Hematopoietic multipotent progenitor cell (in vitro differentiated cells): ENCODE results near the gene BHLHA9. TPM values are rescaled to one million over a fixed set of nuclear protein-coding genes. Genes with fewer than 3 reads are reported as not detected.
A peak's percentile ranks its signal among the peaks of the same experiment; 100 is the strongest.
"Not testable (repeated sequence)": the region's sequence is repeated elsewhere in the genome, so short reads cannot be mapped to it uniquely, and the experiment has no call there.

Experiments used
- DNase-seq, 3 donors: peaks; one replicate each; pipeline ENCODE4 v3.0.0-alpha.2; 2011 to 2015; ENCODE audit warnings: low read depth in 2 of 3, low spot score in 2 of 3
- total RNA-seq: library from RNA; depleted of rRNA; stranded (reverse); fragments of >200 nt; gene quantifications from one replicate; pipeline ENCODE4 v1.2.3, GENCODE V29; 2012

Gene BHLHA9
- total RNA-seq, 1 donor: not detected

DNA sequence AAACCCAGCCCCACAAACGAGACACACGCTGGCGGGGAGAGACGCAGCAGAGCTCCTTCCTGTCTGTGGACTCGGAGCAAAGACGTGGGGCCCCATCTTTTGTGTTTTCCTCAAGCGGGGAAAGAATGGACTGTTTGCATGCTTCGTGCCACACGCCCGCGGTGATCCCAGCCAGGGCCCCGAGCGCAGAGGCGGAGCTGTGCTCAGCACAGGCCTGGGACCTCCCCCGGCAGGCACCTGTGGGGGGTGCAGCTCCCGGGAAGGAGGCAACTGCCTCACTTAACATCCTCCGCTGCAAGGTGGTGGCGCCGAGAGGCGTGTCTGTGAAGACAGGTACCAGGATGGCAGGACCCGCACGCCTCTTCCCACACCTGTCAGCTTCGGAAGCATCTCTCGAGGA, 28.4 kb downstream of the BHLHA9 start:
- no peak for DNase-seq

- no peak for DNase-seq
Observed at GRCh38 chr17:1299552-1300370, 29.5 kb downstream of the BHLHA9 start.

DNA sequence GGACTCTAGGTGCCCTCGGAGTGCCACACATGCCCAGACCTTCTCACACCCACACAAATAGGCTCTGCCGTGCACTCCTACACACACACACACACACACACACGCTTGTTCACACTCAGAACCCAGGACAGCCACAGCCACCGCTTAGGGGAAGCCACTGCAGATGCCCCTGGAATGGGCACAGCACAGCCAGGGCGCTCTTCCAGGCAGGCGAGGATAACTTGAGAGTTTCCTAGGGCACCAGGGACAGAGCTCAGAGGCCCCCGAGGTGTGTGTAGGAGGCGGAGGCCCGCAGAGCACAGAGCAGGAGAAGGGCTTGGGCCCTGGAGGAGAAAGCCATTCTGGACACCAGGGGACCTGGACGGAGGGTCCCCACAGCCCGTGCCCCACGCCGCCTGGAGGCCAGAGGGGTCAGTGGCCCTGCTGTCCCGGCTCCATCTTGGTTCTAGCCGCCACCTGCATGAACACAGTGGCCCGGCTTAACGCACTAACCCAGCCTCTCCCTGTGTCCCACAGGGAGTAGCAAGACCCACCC, 30.2 kb downstream of the BHLHA9 start:
- DNase-seq: no peak

GRCh38 chr17:1301546-1301945, 31.3 kb downstream of the BHLHA9 start:
- DNase-seq: no peak

DNA sequence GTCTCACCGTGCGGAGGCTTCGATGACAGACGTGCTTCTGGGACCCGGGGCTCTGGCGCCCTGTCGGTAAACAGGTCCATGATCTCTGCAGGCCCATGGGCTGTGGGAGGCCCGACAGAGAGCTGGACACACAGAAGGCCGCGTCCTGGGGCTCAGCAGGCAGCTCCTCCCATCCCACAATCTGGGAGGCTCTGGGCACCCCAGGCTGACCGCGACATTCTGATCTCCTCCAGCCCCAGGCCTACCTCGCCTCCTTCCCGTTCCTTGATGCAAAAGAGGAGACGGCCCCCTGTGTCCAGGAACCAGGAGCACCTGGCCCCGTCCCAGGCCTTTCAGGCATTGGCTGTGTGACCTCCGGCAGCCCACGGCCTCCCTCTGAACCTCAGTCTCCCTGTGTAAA, 32.5 kb downstream of the BHLHA9 start:
- DNase-seq: no peak

- DNase-seq: no peak
Observed at GRCh38 chr17:1304522-1304921, 34.3 kb downstream of the BHLHA9 start.

DNA sequence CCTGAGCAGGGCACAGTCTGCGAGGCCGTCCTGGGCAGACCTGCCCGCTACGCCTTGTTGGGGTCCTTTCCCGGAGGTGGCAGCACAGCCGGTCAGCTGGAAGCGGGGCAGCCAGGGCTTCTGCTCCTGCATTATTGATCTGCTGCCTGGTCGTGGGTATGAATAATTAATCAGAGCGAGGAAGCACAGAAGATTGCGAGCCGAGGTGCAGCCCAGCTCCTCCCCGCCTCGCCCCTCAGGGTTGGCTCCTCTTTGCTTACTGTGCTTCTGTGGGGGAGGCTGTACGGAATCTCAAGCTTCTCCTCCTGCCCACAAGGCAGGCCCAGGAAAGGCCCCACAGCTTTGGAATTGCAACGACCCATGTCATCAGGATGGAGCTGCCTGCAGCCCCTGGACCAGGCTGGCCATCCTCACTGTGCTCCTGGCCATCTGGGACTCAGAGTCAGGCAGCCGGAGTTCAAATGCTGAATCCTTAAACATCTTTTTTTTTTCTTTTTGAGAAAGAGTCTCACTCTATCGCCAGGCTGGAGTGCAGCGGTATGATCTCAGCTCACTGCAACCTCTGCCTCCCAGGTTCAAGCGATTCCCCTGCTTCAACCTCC, 34.8 kb downstream of the BHLHA9 start:
- no peak for DNase-seq

DNA sequence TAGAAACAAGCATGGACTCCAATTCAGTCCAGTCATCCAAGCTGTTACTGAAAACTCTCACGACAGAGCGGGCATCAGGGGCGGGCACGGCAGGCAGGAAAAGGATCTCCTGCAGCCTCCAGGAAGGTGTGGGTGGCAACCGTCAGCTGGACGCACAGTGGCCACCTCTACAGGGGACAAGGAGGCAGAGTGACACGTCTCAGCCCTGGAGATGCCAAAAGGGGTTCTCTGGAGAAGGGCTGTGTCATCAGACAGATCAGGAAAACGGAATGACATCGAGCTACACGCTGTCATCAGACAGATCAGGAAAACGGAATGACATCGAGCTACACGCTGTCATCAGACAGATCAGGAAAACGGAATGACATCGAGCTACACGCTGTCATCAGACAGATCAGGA, 37.6 kb downstream of the BHLHA9 start:
- not testable (repeated sequence) for DNase-seq

DNA sequence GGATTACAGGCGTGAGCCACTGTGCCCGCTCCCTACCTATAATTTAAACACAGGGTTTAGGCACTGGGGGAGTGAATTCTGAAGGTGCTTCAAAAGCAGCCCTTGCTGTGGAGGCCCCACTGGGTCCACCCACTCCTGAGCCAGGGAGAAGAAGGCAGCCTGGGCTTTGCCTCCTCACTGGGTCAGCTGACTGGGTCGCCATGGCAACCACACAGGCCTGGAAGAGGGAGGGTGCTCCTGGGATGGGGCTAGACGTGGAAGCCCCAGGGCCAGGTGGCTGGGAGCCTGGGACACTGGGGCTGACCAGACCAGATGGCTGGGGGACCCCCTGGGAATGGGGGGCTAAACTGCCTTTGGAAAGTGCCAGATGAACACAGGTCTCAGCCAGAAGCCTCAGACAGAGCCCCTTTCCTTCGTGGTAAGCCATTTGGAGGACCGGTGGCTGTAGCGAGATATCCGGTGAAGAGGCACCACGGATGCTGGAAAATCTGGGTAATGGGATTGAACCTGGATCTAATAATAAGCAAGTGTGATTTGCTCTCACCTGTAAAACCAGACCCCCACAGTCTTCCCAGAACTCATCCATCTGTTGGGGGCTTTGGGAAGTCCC, 42.1 kb downstream of the BHLHA9 start:
- peak in 1 of 3 donors; percentile 30 for DNase-seq

DNA sequence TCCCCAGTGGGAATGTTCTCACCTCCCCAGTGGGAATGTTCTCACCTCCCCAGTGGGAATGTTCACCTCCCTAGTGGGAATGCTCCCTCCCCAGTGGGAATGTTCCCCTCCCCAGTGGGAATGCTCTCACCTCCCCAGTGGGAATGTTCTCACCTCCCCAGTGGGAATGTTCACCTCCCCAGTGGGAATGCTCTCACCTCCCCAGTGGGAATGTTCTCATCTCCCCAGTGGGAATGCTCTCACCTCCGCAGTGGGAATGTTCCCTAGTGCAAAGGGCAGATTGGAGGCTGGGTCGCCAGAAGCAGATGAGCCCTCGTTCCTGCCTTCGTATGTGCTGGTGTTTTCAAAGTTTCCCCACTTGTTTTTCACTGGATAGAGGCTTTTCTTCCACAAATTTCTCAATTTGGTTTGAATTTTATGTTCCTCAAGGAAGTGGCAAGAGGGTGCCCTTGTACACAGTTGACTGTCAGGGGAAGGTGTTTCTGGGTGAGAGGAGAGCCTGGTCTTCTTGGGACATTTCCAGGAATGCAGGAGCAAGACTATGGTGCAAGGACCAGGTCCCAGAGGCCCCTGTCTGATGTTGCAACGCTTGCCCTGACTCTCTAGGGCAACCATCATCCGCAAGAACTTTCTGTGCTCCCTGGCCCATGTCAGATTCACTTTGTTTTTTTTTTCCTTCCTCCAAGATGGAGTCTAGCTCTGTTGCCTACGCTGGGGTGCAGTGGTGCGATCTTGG, 43.2 kb downstream of the BHLHA9 start:
- DNase-seq: no peak

GRCh38 chr17:1315409-1315808, 45.2 kb downstream of the BHLHA9 start:
- DNase-seq: no peak

DNA sequence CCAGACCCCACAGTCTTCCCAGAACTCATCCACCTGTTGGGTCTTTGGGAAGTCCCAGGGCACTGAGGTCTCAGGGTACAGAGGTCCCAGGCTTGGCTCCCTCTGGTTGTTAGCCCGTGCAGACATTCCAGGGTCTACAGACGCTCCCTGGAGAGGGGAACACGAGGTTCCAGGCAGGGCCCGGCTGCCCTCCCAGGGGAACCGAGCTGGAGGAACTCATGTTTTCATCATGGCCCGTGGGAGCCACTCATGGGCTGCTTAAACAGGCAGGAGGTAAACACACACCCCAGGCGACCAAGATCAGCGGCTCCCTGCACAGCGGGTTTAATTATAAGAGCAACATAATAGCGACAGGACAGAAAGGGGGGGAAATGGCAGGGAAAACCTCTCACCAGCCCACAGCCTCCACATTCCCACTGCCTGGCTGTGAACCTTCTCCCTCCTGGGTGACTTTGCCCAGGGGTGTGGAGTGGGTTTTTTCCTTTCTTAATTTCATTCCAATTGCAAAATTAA, 45.7 kb downstream of the BHLHA9 start:
- no peak for DNase-seq

Other genes starting within 250 kb of the BHLHA9 start
- 64.6 TPM for gene ABR, start 90.5 kb upstream of the BHLHA9 start, total RNA-seq
- gene TRARG1, start 9.2 kb downstream of the BHLHA9 start, total RNA-seq: not detected
- 192 TPM for gene YWHAE, start 129.8 kb downstream of the BHLHA9 start, total RNA-seq
- 24.5 TPM for gene CRK, start 185.8 kb downstream of the BHLHA9 start, total RNA-seq
- 4.0 TPM for gene MYO1C, start 222.2 kb downstream of the BHLHA9 start, total RNA-seq
- 58.2 TPM for gene INPP5K, start 246.2 kb downstream of the BHLHA9 start, total RNA-seq